DMS53 treated with DMSO at 0.1 percent for 48 hours (cell line): ENCODE measurements around the gene ETFA.

Experiments used
- DNase-seq: peaks from one replicate; lab custom pipeline; 2025; ENCODE audit not compliant: unreplicated experiment; lab: John Stamatoyannopoulos, UW

The ETFA gene

GRCh38 chr15:76177491-76178040 is 133.7 kb downstream of the ETFA start:
- no peak for DNase-seq

- DNase-seq, result no peak
Measured at GRCh38 chr15:76176487-76177085, 134.7 kb downstream of the ETFA start.

GRCh38 chr15:76176059-76176458 is 135.2 kb downstream of the ETFA start:
- no peak for DNase-seq

GRCh38 chr15:76175442-76175841 is 135.8 kb downstream of the ETFA start:
- DNase-seq, result no peak

- DNase-seq, result no peak
Measured at GRCh38 chr15:76174654-76175053, 136.6 kb downstream of the ETFA start.

GRCh38 chr15:76173317-76173834 is 137.9 kb downstream of the ETFA start:
- no peak for DNase-seq

- DNase-seq, result no peak
Measured at GRCh38 chr15:76172782-76173181, 138.5 kb downstream of the ETFA start.

- DNase-seq, result no peak
Measured at GRCh38 chr15:76169911-76170800, 141.1 kb downstream of the ETFA start.

GRCh38 chr15:76169018-76169417 is 142.3 kb downstream of the ETFA start:
- DNase-seq, result no peak

GRCh38 chr15:76168237-76168984 is 142.9 kb downstream of the ETFA start:
- DNase-seq, result no peak

- DNase-seq, result no peak
Measured at GRCh38 chr15:76165951-76166350, 145.3 kb downstream of the ETFA start.
